ENCODE results near the gene PIANP.
"Not testable (repeated sequence)": the region's sequence is repeated elsewhere in the genome, so short reads cannot be mapped to it uniquely, and the experiment has no call there.

PIANP gene

DNA sequence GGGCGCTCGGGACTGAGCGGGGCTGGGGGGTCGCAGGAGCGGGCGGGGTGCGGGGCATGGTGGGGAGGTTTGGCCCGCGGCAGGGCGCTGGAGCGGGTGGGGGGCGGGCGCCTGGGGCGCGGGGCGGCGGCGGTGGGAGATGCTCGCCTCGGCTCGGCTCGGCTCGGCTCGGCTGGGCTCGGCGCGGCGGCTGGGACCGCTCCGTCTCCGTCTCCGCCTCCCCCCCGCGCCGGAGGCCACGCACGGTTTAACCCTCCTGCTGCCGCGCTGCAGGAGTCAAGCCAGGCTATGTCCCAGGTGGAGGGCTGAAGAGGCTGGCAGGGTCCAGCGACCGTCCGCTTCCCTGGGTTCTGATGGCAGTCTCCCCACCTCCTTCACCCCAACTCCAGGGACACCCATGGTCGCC, at the start of gene PIANP:
PIANP (minus strand) TSS at position 170 of the 406 bp plus-strand sequence. CDS start 2,754 bp downstream, outside the sequence.
- no peak for DNase-seq (ENCODE audit: low spot score)

- no peak for DNase-seq (ENCODE audit: low spot score)
Measured at GRCh38 chr12:6748761-6749160, 48.1 kb upstream of the PIANP start.

- DNase-seq (ENCODE audit: low spot score) = no peak
Measured at GRCh38 chr12:6747216-6747615, 46.6 kb upstream of the PIANP start.

GRCh38 chr12:6745741-6746525, 45.3 kb upstream of the PIANP start:
- peak; percentile 27 for DNase-seq (ENCODE audit: low spot score)

DNA sequence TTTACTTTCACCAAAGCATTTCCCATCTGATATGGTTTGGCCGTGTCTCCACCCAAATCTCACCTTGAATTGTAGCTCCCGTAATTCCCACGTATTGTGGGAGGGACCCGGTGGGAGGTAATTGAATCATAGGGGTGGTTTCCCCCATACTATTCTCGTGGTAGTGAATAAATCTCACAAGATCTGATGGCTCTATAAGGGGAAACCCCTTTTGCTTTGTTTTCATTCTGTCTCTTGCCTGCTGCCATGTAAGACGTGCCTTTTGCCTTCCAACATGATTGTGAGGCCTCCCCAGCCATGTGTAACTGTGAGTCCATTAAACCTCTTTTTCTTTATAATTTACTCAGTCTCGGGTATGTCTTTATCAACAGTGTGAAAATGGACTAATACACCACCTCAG, 42.7 kb upstream of the PIANP start:
- DNase-seq (ENCODE audit: low spot score) = not testable (repeated sequence)

GRCh38 chr12:6742834-6743233, 42.2 kb upstream of the PIANP start:
- no peak for DNase-seq (ENCODE audit: low spot score)

DNA sequence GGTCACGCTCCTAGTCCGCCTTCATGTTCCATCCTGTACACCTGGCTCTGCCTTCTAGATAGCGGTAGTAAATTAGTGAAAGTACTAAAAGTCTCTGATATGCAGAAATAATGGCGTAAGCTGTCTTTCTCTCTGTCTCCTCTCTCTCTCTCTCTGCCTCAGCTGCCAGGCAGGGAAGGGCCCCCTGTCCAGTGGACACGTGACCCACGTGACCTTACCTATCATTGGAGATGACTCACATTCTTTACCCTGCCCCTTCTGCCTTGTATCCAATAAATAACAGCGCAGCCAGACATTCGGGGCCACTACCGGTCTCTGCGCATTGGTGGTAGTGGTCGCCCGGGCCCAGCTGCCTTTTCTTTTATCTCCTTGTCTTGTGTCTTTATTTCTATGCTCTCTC, 41.5 kb upstream of the PIANP start:
- not testable (repeated sequence) for DNase-seq (ENCODE audit: low spot score)

DNA sequence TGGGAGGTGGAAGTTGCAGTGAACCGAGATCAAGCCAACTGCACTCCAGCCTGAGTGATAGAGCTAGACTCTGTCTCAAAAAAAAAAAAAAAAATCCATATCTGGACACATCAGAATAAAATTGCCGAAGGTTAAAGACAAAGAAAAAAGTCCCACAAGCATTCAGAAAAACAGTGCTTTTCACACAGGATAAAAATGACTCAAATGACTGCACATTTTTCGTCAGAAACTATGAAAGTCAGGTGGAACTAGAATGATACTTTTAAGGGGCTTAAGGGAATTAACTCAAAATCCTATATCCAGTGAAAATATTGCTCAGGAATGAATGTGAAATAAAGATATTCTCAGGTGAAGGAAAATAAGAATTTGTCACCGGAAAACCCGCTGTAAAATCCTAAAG, 36.1 kb upstream of the PIANP start:
- DNase-seq (ENCODE audit: low spot score) = no peak

- DNase-seq (ENCODE audit: low spot score) = peak; percentile 26
Measured at GRCh38 chr12:6735448-6736191, 35.0 kb upstream of the PIANP start.

DNA sequence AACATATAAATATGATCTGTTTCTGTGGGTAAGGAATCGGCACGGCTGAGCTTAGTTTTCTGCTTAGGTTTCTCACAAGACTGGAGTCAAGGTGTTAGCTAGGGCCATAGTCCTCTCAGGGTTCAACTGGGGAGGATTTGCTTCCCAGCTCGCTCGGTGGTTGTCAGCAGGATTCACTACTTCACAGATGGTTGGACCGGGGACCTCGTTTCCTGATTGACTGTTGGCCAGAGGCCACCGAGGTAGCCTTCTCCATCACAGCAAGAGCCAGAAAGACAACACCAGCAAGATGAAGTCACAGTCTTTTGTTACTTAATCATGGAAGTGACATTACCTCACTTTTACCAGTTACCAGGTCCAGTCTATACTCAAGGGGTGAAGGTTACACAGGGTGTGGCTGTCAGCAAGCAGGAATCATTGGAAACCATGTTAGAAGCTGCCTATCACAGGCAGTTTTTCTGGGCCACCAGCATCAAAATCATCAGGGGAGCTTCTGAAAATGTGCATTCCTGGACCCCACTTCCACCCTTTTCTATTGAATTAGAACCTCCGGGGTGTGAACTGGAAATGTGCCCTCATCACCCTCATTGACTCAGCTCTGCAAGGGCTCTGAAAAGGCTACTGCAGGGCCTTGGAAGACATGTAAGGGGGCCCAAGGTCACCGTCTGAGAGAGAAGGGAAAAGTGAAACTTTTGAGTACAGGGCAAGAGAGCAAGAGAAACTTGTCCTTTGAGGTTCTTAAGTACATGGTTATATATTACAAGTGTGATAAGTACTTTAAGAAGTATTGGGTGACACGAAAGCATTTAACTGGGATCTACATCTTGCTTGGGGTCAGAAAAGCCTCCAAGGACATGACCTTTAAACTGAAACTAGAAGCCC, 34.1 kb upstream of the PIANP start:
- no peak for DNase-seq (ENCODE audit: low spot score)

DNA sequence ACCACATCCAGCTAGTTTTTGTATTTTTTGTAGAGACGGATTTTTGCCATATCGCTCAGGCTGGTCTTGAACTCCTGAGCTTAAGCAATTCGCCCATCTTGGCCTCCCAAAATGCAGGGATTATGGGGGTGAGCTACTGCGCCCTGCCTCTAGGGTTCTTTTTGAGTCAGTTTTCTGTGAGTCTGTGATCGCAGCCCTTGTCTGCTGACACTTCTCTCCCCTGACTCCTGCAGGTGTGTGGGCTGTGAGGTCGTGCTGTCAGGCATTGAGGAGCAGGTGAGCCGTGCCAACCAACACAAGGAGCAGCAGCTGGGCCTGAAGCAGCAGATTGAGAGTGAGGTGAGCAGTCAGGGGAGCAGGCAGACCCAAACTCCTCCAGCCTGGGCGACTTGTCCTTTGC, 29.6 kb upstream of the PIANP start:
- DNase-seq (ENCODE audit: low spot score) = no peak

GRCh38 chr12:6729186-6729585, 28.6 kb upstream of the PIANP start:
- no peak for DNase-seq (ENCODE audit: low spot score)

DNA sequence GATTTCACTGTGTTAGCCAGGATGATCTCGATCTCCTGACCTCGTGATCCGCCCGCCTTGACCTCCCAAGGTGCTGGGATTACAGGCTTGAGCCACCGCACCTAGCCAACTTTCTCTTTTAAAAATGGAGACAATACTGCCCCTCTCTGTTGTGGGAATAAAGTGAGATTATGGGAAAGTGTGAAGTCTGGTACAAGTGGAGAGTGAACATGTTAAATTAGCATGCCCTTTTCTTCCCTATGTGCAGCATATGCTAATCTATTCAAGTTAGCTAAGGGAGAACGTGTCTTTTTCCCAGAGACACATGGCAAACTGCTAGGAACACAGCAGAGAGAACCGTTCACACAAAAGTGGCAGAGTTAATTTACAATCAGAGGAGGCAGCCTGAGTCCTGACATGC, 24.7 kb upstream of the PIANP start:
- DNase-seq (ENCODE audit: low spot score) = no peak

DNA sequence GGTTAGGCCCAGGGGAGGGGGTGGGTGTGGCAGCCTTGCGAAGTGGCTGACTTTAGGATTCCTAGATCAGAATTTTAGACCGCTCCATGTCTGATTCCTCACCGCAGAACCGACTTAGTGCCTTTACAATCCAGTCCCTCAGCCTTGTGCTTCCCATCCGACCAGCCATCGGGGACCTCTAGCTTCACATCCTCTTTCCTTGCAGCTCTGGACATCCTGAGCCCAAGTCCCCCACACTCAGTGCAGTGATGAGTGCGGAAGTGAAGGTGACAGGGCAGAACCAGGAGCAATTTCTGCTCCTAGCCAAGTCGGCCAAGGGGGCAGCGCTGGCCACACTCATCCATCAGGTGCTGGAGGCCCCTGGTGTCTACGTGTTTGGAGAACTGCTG, 23.8 kb upstream of the PIANP start:
- no peak for DNase-seq (ENCODE audit: low spot score)

GRCh38 chr12:6723607-6724408, 23.2 kb upstream of the PIANP start, which contains the start of gene COPS7A:
TSS of gene COPS7A (plus strand) at chr12:6724046. CDS start at chr12:6724657, 611 bp downstream.
- peak; percentile 97 for DNase-seq (ENCODE audit: low spot score)

- DNase-seq (ENCODE audit: low spot score) = no peak
Measured at GRCh38 chr12:6722863-6723262, 22.2 kb upstream of the PIANP start.

GRCh38 chr12:6716874-6717437, 16.3 kb upstream of the PIANP start:
- no peak for DNase-seq (ENCODE audit: low spot score)

- not testable (repeated sequence) for DNase-seq (ENCODE audit: low spot score)
Measured at GRCh38 chr12:6716031-6716873, 15.6 kb upstream of the PIANP start.

DNA sequence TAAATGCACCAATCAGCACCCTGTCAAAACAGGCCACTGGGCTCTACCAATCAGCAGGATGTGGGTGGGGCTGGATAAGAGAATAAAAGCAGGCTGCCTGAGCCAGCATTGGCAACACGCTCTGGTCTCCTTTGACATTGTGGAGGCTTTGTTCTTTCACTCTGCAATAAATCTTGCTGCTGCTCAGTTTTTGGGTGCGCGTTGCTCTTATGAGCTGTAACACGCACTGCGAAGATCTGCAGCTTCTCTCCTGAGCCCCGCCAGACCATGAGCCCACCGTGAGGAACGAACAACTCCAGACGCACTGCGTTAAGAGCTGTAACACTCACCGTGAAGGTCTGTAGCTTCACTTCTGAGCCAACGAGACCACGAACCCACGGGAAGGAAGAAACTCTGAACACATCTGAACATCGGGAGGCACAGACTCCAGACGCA, 8.4 kb upstream of the PIANP start:
- no peak for DNase-seq (ENCODE audit: low spot score)

DNA sequence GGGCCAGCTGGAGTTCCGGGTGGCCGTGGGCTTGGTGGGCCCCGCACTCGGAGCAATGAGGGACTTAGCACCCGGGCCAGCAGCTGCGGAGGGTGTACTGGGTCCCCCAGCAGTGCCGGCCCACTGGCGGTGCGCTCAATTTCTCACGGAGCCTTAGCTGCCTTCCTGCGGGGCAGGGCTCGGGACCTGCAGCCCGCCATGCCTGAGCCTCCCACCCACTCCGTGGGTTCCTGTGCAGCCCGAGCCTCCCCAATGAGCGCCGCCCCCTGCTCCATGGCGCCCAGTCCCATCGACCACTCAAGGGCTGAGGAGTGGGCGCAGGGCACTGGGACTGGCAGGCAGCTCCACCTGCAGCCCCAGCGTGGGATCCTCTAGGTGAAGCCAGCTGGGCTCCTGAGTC, 7.7 kb upstream of the PIANP start:
- DNase-seq (ENCODE audit: low spot score) = not testable (repeated sequence)
